Fibroblast of the aortic adventitia (primary cell): ENCODE data around the gene HERC3. TPM values are rescaled to one million over a fixed set of nuclear protein-coding genes. Genes with fewer than 3 reads are reported as not detected.

Experiments used
- DNase-seq: peaks from one replicate; pipeline ENCODE4 v3.0.0-alpha.2; 2010; ENCODE audit warnings: low read depth
- H3K4me3 ChIP-seq: 2 replicates; pipeline ENCODE4 v1.5.1; 2011; ENCODE audit warnings: low read depth, mild to moderate bottlenecking, control low read depth, low read length, moderate library complexity
- total RNA-seq: library from RNA; depleted of rRNA; stranded (reverse); fragments of >200 nt; gene quantifications from 2 replicates; pipeline ENCODE4 v1.2.3, GENCODE V29; 2012; ENCODE audit warnings: low replicate concordance
- TF ChIP-seq, protein P1 (sequence below): IDR thresholded peaks from 2 replicates; pipeline ENCODE4 v1.5.1; 2011; ENCODE audit warnings: mild to moderate bottlenecking, low read length, control low read depth, inconsistent platforms; ENCODE audit not compliant: insufficient read depth

HERC3 gene
- total RNA-seq, 1 donor = 18.3 TPM

DNA sequence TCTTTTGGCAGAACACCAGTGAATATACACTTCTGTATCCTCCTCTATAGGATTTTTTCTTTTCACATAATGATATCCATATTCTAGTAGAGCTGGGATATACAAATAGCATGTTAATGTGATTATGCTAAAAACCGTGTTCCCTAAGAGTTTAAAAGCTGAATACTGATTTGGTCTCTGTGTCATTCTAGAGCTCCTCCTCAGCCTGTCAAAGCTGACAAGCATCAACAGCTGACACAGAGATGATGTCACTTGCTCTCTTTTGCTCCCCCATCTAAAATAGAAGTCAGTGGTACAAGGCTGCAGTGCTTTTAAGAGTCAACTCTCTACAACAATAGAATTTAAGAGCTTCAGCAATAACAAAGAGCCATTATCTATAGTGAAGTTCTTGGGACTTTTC is 17.1 kb upstream of the HERC3 start:
- no peak overlapping the region for H3K4me3 ChIP-seq
- DNase-seq = no peak
- TF ChIP-seq, protein P1, sequence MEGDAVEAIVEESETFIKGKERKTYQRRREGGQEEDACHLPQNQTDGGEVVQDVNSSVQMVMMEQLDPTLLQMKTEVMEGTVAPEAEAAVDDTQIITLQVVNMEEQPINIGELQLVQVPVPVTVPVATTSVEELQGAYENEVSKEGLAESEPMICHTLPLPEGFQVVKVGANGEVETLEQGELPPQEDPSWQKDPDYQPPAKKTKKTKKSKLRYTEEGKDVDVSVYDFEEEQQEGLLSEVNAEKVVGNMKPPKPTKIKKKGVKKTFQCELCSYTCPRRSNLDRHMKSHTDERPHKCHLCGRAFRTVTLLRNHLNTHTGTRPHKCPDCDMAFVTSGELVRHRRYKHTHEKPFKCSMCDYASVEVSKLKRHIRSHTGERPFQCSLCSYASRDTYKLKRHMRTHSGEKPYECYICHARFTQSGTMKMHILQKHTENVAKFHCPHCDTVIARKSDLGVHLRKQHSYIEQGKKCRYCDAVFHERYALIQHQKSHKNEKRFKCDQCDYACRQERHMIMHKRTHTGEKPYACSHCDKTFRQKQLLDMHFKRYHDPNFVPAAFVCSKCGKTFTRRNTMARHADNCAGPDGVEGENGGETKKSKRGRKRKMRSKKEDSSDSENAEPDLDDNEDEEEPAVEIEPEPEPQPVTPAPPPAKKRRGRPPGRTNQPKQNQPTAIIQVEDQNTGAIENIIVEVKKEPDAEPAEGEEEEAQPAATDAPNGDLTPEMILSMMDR = no peak

DNA sequence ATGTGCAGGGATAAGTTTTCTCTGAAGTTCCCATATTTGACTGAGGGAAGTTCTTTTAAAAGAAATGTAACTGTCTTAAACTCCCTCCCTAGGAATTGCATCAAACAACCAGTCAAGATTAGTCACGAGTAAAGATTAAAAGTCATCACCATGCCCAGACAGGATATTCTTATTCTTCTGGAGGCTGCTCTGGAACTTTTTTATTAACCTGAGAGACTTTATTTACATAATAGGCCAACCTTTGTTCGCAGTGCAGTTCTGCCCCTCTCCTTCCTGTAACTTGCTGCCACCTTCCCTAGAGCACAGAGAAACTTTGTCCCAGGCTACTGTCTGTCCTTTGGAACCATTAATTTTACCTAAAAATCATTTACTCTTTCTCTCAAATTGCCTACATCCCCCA is 9.8 kb upstream of the HERC3 start:
- DNase-seq = peak; percentile 19
- TF ChIP-seq, protein P1 = no peak
- no peak overlapping the region for H3K4me3 ChIP-seq

DNA sequence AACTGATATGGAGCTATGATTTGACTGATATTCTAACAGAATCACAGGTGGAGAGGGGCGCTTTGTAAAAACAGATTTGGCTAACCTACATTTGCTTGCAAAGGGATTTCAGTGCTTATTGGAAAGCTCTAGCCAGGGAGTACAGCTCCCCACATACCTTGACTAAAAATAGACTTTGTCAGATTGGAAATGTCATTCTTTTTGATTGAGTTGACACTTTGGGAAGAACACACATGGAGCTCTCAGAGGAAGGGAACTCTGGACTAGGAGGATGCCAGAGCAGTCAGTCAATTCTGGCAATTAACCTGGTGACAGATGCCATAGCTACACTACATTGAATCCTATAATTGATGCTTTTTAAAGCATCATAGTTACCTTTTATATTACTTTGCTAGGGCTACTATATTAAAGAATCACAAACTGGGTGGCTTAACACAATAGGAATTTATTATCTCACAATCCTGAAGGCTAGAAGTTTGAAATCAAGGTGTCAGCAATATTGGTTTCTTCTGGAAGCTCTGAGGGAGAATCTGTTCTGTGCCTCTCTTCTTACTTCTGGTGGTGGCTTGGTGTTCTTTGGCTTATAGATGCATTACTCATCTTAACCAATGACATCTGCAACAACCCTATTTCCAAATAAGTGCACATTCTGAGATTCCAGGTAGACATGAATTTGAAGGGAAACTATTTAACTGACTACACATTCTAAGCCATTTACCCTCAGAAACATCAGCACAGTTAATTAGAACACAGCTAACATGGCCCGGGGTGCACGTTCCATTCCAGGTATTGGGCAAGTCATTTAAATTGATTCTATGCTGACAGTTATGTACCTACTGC is 8.4 kb upstream of the HERC3 start:
- no peak for DNase-seq
- no peak overlapping the region for H3K4me3 ChIP-seq
- TF ChIP-seq, protein P1 = no peak

DNA sequence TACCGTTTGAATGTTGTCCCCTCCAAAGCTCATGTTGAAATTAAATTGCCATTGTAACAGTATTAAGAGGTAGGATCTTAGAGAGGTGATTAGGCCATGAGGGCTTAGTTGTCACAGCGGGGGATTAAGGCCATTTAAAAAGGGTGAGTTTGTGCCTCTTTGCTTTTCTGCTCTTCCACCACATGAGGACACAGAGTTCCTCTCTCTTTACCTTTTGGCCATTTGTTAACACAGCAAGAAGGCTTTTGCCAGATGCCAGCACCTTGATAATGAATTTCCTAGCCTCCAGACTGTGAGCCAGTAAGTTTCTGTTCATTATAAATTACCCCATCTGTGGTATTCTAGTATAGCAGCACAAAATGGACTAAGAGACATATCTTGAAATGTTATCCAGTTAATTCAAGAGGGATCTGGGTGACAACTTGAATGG is 7.8 kb upstream of the HERC3 start:
- DNase-seq = no peak
- H3K4me3 ChIP-seq = no peak overlapping the region
- TF ChIP-seq, protein P1 = no peak

DNA sequence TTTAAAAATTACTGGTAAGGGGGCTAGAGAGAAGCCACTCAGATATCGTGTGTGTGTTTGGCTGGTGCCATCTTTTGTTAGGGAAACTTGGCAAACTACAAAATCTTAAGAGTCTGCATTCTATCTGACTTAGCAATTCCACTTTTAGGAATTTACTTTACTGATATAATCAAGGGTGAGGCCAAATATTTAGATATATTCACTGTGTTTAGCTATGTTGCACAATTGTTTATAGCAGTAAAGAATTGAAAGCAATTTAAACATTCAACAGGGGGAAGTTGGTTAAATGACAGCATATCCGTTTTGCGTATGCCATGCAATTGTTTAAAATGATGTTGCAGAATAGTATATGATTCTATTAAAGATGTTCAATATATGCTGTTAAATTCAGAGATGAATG is 6.4 kb upstream of the HERC3 start:
- no peak for DNase-seq

DNA sequence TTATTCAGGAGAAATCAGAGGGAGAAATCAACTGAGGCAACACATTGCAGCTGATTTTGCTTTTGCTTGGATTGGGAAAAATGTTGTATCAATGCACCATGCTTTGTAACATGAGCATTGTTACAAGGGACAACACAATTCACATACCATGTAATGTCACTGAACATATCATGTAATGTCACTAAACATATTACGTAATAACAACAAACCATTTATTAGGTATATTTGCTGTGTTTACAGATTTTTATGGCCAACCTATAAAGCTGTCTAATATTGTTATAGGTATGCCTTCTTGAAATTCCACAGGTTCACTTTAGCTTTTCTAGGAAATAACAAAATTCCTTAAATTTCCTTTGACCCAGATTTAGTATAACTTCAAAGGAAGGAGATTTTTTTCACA is 5.0 kb upstream of the HERC3 start:
- TF ChIP-seq, protein P1 = no peak
- DNase-seq = no peak
- H3K4me3 ChIP-seq = no peak overlapping the region

More for the DNA sequence above, 6.4 kb upstream of the HERC3 start:
- TF ChIP-seq, protein P1 = no peak
- H3K4me3 ChIP-seq = no peak overlapping the region
